Subcutaneous adipose tissue (tissue), 4 donors: ENCODE data around the gene ANKRD11. TPM values are rescaled to one million over a fixed set of nuclear protein-coding genes. Genes with fewer than 3 reads are reported as not detected.

Experiments used
- total RNA-seq, 4 donors: library from RNA; depleted of rRNA; stranded (reverse); fragments of >200 nt; gene quantifications; one replicate each; pipeline ENCODE4 v1.1.0, GENCODE V29; 2016
- TF ChIP-seq, protein P1 (sequence below): fragments of 450-650 bp; IDR thresholded peaks from one replicate; pipeline ENCODE4 v1.5.1; 2016; ENCODE audit warnings: low read depth, mild to moderate bottlenecking, control low read depth, antibody characterized with exemption, moderate library complexity

Gene ANKRD11
- total RNA-seq, 4 donors from 2014 or later = 56.1 to 190 (median 62.6) TPM

DNA sequence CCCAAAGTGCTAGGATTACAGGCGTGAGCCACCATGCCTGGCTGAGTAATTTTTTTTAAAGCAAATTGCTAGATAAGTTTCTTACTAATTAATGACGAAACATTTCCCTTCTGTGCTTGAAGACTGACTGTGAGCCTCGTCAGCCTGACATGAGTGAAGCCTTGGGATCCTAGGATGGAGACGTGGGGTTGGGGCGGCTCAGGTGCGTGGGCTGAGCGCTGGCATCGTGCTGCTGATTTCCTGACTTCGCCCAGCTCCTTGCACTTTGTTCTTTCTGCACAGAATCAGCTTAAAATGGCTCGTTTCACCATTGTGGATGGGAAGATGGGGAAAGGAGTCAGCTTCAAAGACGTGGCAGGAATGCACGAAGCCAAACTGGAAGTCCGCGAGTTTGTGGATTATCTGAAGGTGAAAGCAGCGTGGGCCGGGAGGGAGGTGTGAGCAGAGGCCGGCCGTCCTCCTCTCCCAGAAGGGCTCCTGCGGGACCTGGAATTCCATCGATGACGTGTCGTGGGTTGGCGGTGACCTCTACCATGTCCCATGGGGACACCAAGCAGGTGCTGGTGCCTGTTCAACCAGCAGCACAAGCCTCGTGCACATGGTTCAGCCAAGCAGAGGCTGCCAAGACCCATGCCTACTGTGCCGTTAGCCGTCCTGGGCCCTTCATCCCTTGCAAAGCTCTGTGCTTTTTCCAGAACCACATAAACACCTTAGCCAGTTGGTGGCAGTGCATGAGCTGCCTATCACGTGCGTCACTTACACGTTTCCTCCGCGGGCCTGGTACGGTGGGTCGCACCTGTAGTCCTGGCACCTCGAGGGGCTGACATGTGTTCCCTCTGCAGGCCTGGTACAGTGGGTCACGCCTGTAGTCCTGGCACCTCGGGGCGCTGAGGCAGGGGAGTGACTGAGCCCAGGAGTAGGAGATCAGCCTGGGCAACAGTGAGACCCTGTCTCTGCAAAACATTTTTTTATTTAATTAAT, 40.3 kb upstream of the ANKRD11 start:
- TF ChIP-seq, protein P1, sequence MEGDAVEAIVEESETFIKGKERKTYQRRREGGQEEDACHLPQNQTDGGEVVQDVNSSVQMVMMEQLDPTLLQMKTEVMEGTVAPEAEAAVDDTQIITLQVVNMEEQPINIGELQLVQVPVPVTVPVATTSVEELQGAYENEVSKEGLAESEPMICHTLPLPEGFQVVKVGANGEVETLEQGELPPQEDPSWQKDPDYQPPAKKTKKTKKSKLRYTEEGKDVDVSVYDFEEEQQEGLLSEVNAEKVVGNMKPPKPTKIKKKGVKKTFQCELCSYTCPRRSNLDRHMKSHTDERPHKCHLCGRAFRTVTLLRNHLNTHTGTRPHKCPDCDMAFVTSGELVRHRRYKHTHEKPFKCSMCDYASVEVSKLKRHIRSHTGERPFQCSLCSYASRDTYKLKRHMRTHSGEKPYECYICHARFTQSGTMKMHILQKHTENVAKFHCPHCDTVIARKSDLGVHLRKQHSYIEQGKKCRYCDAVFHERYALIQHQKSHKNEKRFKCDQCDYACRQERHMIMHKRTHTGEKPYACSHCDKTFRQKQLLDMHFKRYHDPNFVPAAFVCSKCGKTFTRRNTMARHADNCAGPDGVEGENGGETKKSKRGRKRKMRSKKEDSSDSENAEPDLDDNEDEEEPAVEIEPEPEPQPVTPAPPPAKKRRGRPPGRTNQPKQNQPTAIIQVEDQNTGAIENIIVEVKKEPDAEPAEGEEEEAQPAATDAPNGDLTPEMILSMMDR = no peak

DNA sequence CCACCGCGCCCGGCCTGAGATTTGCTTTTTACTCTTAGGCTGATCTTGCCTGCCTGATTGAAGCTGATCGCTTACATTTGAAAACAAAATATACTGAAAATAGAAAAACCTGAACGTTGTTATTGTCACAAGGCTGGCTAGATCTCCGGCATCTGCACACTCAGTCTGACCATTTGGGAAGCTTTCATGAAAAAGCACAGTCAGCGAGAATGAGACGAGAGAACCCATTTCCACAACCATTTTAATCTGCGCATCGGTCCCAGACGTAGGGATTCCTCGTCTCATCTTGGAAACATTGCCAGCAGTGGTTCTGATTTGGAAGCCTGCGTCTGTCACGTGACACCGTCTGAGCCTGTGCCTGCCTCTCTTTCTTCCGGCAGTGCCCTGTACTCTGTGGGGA, 38.7 kb upstream of the ANKRD11 start:
- TF ChIP-seq, protein P1 = no peak

DNA sequence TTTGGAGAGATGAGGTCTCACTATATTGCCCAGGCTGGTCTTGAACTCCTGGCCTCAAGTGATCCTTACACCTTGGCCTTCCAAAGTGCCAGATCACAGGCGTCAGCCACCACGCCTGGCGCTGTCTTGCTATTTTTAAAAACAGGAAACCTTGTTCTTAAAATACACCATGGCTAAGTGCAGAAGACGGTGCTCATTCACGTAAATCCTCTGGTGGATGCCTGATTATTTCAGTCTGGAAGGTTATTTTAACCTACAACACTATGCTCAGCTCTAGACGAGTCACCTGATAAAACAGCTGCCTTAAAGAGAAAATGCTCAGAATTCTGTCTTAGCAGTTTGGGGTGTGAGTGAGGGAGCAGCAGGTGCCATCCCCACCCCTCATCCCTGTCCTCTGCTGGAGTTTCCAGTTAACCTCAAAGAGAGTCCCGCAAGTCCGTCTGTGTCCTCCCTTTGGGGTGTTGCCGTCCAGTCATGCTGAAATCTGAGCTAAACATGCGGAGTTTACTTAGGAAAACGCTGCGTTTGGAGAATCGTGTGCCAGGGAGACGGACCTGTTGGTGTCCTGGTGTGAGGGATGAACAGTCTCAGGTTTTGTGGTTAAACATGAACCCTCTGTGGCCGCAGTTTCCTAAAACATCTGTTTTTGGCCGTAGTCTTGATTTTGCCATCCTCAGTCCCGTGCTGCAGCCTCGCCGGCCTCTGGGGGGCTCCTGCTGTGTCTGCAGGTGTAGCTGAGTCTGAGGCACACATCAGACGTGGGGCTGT, 35.0 kb upstream of the ANKRD11 start:
- TF ChIP-seq, protein P1 = no peak

DNA sequence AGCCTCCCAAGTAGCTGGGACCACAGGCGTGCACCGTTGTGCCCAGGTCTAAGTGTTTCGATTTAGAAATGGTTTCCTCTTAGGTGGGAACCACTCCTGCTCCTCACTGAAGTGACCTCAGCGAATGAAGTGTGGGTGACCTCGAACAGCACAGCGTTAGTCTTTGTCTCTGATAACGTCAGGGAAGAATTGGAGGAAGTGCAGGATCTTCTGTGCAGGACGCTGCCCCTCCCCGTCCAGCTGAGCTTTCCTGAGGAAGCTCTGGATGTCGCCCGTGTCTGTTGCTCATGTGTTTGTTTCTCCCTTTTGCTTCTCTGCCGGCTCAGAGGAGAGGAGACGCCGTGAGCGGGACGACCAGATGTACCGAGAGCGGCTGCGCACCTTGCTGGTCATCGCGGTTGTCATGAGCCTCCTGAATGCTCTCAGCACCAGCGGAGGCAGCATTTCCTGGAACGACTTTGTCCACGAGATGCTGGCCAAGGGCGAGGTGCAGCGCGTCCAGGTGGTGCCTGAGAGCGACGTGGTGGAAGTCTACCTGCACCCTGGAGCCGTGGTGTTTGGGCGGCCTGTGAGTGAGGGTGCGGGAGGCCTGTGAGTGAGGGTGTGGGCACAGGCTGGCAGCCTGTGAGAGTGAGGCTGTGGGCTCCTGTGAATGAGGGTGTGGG, 33.5 kb upstream of the ANKRD11 start:
- TF ChIP-seq, protein P1 = no peak

DNA sequence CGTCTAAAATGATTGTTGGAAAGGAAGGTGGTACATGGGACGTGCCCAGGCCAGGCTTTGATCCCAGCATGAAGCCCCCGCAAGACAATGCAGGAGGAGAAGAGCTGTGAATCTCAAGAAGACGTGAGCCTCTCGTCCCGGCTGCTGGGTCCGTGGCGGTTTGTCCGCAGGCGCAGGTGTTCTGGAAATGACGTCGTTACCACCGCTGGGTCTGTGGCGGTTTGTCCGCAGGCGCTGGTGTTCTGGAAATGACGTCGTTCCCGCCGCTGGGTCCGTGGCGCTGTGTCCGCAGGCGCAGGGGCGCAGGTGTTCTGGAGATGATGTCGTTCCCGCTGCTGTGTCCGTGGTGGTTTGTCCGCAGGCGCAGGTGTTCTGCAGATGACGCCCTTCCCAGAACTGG, 31.9 kb upstream of the ANKRD11 start:
- TF ChIP-seq, protein P1 = no peak

DNA sequence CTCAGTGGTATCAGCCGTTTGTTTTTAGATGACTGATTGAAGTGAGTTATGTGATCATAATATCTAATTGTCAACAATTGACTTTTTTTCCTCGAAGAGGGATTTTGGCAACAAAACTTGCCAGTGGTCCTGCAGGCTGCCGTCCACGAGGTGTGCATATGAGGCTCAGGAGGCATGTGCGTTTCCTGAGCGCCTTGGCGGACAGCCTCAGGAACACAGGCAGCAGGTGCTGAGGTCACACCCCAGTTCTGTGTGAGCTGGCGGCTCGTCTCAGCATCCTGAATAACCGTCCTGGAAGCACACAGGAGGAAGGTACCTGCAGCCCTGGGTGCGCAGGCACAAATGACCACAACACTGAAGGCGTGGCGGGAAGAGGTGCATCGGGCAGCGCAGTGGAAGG, 29.5 kb upstream of the ANKRD11 start:
- TF ChIP-seq, protein P1 = no peak
